ENCODE measurements around the gene COL16A1. TPM values are rescaled to one million over a fixed set of nuclear protein-coding genes. Genes with fewer than 3 reads are reported as not detected.
A peak's percentile ranks its signal among the peaks of the same experiment; 100 is the strongest.

COL16A1 gene
- total RNA-seq, 1 donor from 2014 or later, result 0.22 TPM

- TF ChIP-seq EZH2phosphoT487 (IDR thresholded peaks at IDR 0.05), result no peak
- TF ChIP-seq, protein P1, sequence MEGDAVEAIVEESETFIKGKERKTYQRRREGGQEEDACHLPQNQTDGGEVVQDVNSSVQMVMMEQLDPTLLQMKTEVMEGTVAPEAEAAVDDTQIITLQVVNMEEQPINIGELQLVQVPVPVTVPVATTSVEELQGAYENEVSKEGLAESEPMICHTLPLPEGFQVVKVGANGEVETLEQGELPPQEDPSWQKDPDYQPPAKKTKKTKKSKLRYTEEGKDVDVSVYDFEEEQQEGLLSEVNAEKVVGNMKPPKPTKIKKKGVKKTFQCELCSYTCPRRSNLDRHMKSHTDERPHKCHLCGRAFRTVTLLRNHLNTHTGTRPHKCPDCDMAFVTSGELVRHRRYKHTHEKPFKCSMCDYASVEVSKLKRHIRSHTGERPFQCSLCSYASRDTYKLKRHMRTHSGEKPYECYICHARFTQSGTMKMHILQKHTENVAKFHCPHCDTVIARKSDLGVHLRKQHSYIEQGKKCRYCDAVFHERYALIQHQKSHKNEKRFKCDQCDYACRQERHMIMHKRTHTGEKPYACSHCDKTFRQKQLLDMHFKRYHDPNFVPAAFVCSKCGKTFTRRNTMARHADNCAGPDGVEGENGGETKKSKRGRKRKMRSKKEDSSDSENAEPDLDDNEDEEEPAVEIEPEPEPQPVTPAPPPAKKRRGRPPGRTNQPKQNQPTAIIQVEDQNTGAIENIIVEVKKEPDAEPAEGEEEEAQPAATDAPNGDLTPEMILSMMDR (IDR thresholded peaks at IDR 0.05), result no peak
- TF ChIP-seq EZH2 (IDR thresholded peaks at IDR 0.05), result no peak
- Histone ChIP-seq H4K20me1 (ENCODE audit: low read depth) (peaks cover 5% of the 10 kb centered on the region), H3K4me1 (peaks cover 8% of the 10 kb centered on the region), H3K36me3 (no peaks in the 10 kb centered on the region), H3K9ac (no peak overlapping the region), H3K27me3 (no peaks in the 10 kb centered on the region), H3K79me2 (ENCODE audit: low read depth) (no peaks in the 10 kb centered on the region), H3F3A (ENCODE audit: low read depth) (peaks cover under 1% of the 10 kb centered on the region), H2AFZ (replicated peaks) (no peak overlapping the region), H3K27ac (no peak overlapping the region), H3K4me3 (no peak overlapping the region), H3K9me3 (ENCODE audit: low read depth) (no peaks in the 10 kb centered on the region), H3K4me2 (no peak overlapping the region)
- Mint-ChIP-seq H3K27me3 (ENCODE audit: insufficient read depth, low read depth) (peaks cover 7% of the 10 kb centered on the region), H3K36me3 (no peaks in the 10 kb centered on the region), H3K4me1 (peaks cover 46% of the 10 kb centered on the region), H3K4me3 (no peak overlapping the region), H3K27ac (peak overlapping the region; percentile 10), H3K9me3 (no peaks in the 10 kb centered on the region)
- DNase-seq (ENCODE audit: low spot score), result no peak
Measured at GRCh38 chr1:31751822-31752241, 48.0 kb upstream of the COL16A1 start.

GRCh38 chr1:31750858-31751510 is 47.2 kb upstream of the COL16A1 start:
- H3K27ac Mint-ChIP-seq, result no peak overlapping the region
- Histone ChIP-seq H3K4me2 (no peak overlapping the region), H3K4me1 (peaks cover 17% of the 10 kb centered on the region), H3K27ac (no peak overlapping the region), H3K79me2 (ENCODE audit: low read depth) (no peaks in the 10 kb centered on the region), H3K27me3 (no peaks in the 10 kb centered on the region), H3K36me3 (no peaks in the 10 kb centered on the region), H3K9me3 (ENCODE audit: low read depth) (no peaks in the 10 kb centered on the region), H3K4me3 (no peak overlapping the region), H4K20me1 (ENCODE audit: low read depth) (peaks cover 8% of the 10 kb centered on the region), H3K9ac (no peak overlapping the region), H3F3A (ENCODE audit: low read depth) (peaks cover 5% of the 10 kb centered on the region), H2AFZ (replicated peaks) (no peak overlapping the region)
- H3K27me3 Mint-ChIP-seq (ENCODE audit: insufficient read depth, low read depth), result peaks cover 8% of the 10 kb centered on the region
- H3K36me3 Mint-ChIP-seq, result no peaks in the 10 kb centered on the region
- H3K4me1 Mint-ChIP-seq, result peaks cover 53% of the 10 kb centered on the region
- DNase-seq (ENCODE audit: low spot score), result no peak
- H3K4me3 Mint-ChIP-seq, result no peak overlapping the region
- TF ChIP-seq EZH2 (IDR thresholded peaks at IDR 0.05), result no peak
- no peak for TF ChIP-seq EZH2phosphoT487 (IDR thresholded peaks at IDR 0.05)
- TF ChIP-seq, protein P1 (IDR thresholded peaks at IDR 0.05), result no peak
- no peaks in the 10 kb centered on the region for H3K9me3 Mint-ChIP-seq

DNA sequence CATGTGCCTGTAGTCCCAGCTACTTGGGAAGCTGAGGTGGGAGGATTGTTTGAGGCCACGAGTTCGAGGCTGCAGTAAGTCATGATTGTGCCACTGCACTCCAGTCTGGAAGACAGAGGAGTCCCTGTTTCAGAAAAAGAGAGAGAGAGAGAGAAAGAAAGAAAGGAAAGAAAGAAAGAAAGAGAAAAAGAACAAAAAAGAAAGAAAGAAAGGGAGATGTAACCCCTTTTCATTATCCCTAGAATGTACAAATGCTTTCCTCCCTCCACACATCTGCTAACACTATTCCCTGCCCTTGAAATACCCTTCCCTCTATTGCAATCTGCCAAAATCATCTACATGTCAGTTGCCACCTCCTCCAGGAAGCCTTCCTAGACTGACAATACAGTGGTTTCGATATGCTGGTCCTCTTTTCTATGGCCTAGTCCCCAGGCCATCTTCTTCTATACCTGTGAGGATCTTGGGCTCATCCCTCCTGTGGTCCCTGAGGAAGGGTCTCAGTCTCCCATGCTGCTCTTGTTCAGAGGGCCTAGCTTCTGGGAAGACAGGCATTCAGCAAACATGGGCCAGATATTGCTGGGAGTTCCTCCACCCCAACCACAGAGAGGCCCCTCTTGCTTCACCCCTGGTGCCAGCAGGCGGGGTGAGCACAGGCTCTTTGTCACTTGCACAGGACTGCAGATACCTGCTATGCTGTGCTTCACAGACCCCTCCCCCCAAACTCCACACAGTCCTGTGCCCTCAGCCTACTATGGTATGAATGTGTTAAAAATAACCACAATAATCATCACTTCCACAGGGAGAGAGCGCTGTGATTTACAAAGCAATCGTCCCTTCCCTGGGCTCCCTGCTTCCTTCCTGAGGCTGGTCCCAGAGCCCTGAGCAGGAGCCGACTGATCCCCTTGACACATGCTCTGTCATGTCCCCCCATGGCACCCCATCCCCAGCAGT is 46.2 kb upstream of the COL16A1 start:
- TF ChIP-seq, protein P1 (IDR thresholded peaks at IDR 0.05), result no peak
- TF ChIP-seq EZH2 (IDR thresholded peaks at IDR 0.05), result no peak
- no peak for TF ChIP-seq EZH2phosphoT487 (IDR thresholded peaks at IDR 0.05)
- Mint-ChIP-seq H3K4me3 (no peak overlapping the region), H3K27ac (peak overlapping the region; percentile 76), H3K4me1 (peaks cover 56% of the 10 kb centered on the region), H3K27me3 (ENCODE audit: insufficient read depth, low read depth) (peaks cover 8% of the 10 kb centered on the region), H3K9me3 (no peaks in the 10 kb centered on the region), H3K36me3 (no peaks in the 10 kb centered on the region)
- H3K27ac ChIP-seq, result no peak overlapping the region
- H3K4me3 ChIP-seq, result no peak overlapping the region
- DNase-seq (ENCODE audit: low spot score), result no peak
- peaks cover 12% of the 10 kb centered on the region for H4K20me1 ChIP-seq (ENCODE audit: low read depth)
- no peaks in the 10 kb centered on the region for H3K9me3 ChIP-seq (ENCODE audit: low read depth)
- no peaks in the 10 kb centered on the region for H3K79me2 ChIP-seq (ENCODE audit: low read depth)
- no peak overlapping the region for H2AFZ ChIP-seq (replicated peaks)
- peaks cover 5% of the 10 kb centered on the region for H3F3A ChIP-seq (ENCODE audit: low read depth)
- H3K36me3 ChIP-seq, result no peaks in the 10 kb centered on the region
- no peak overlapping the region for H3K9ac ChIP-seq
- no peaks in the 10 kb centered on the region for H3K27me3 ChIP-seq
- peaks cover 23% of the 10 kb centered on the region for H3K4me1 ChIP-seq
- no peak overlapping the region for H3K4me2 ChIP-seq
